Activated CD4-positive, alpha-beta T cell treated with anti-CD3 and anti-CD28 coated beads for 36 hours (primary cell): ENCODE data around the gene WNT9A. TPM values are rescaled to one million over a fixed set of nuclear protein-coding genes. Genes with fewer than 3 reads are reported as not detected.
A peak's percentile ranks its signal among the peaks of the same experiment; 100 is the strongest.

Experiments
- ATAC-seq: fragments of 200-7000 bp; cut with Tn5 transposase; one replicate; pipeline ENCODE4 v1.10.0; 2021; ENCODE audit warnings: mild to moderate bottlenecking, moderate library complexity
- CTCF ChIA-PET: fragments of 350-600 bp; sonication (Branson Sonifier 250); formaldehyde crosslinking; loops from one replicate; lab custom pipeline; 2021; ENCODE audit warnings: antibody characterized with exemption; lab: Charles Lee
- POLR2A ChIA-PET: fragments of 350-600 bp; sonication (Branson Sonifier 250); formaldehyde crosslinking; loops from one replicate; lab custom pipeline; 2021; ENCODE audit warnings: antibody characterized with exemption, inconsistent platforms; lab: Charles Lee
- DNase-seq: peaks from one replicate; pipeline ENCODE4 v3.0.0-alpha.2; 2020
- H3K27ac Mint-ChIP-seq: one replicate; pipeline ENCODE4 v1.8.0; 2021; ENCODE audit warnings: mixed read lengths
- H3K27me3 Mint-ChIP-seq: one replicate; pipeline ENCODE4 v1.8.0; 2021; ENCODE audit warnings: mixed read lengths
- H3K36me3 Mint-ChIP-seq: one replicate; pipeline ENCODE4 v1.8.0; 2021; ENCODE audit warnings: low read depth, mixed read lengths
- H3K4me1 Mint-ChIP-seq: one replicate; pipeline ENCODE4 v1.8.0; 2021; ENCODE audit warnings: mixed read lengths
- H3K4me3 Mint-ChIP-seq: one replicate; pipeline ENCODE4 v1.8.0; 2021; ENCODE audit warnings: mild to moderate bottlenecking, moderate library complexity, mixed read lengths
- H3K9me3 Mint-ChIP-seq: one replicate; pipeline ENCODE4 v1.8.0; 2021; ENCODE audit warnings: low read depth, mixed read lengths
- intact Hi-C, 2 experiments: fragments of 100-400 bp; cut with DNase I in 1 of 2; cut with micrococcal nuclease in 1 of 2; formaldehyde crosslinking; loops; one replicate each; pipeline versions ENCODE4 v1.14.2 to v1.15.1; 2022 to 2024; cut with DNase I, micrococcal nuclease
- total RNA-seq, 2 experiments: library from RNA; stranded (reverse); gene quantifications; one replicate each; pipeline ENCODE4 v1.2.3, GENCODE V29; 2021

WNT9A gene
- total RNA-seq, 2 experiments from 2014 or later, result 0.04 TPM; not detected in 1

DNA sequence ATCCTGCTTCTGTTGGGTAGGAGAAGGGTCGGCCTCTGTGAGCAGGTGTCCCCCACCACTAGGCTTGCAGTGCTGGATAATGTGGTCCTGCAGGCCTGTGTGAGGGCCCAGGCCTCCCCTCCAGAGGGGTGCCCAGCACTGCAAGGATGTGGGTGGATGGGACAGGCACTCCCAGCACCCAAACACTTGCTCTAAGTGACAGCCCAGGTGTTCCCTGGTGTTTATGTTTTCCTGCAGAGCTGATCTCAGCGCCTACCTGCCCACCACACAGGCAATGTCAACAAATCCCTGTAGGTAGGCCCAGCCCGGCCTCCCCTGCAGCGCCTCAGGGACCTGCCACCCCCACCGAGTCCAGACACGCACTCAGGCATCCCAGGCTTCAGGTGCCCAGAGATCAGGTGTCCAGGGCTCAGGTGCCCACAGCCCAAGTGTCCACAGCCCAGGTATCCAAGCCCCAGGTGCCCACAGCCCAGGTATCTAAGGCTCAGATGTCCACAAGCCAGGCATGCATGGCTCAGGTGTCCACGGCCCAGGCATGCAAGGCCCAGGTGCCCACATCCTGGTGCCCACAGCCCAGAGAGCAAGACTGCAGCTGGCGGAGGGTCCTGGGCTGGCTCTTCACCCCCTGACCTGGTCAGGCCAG lies 59.2 kb downstream of the WNT9A start:
- H3K9me3 Mint-ChIP-seq, result no peaks in the 10 kb centered on the region
- H3K4me3 Mint-ChIP-seq, result no peak overlapping the region
- ATAC-seq (no peak), DNase-seq (no peak)
- ChIA-PET POLR2A (no interaction called here), CTCF (interaction anchor here (1.6 kb wide), 1 partner anchor 18 kb away, joined by 4 read pairs; no protein-coding TSS in a partner anchor)
- peaks cover 28% of the 10 kb centered on the region for H3K4me1 Mint-ChIP-seq
- no peaks in the 10 kb centered on the region for H3K27me3 Mint-ChIP-seq
- intact Hi-C loops, result no loop called here
- no peaks in the 10 kb centered on the region for H3K36me3 Mint-ChIP-seq
- H3K27ac Mint-ChIP-seq, result no peak overlapping the region

DNA sequence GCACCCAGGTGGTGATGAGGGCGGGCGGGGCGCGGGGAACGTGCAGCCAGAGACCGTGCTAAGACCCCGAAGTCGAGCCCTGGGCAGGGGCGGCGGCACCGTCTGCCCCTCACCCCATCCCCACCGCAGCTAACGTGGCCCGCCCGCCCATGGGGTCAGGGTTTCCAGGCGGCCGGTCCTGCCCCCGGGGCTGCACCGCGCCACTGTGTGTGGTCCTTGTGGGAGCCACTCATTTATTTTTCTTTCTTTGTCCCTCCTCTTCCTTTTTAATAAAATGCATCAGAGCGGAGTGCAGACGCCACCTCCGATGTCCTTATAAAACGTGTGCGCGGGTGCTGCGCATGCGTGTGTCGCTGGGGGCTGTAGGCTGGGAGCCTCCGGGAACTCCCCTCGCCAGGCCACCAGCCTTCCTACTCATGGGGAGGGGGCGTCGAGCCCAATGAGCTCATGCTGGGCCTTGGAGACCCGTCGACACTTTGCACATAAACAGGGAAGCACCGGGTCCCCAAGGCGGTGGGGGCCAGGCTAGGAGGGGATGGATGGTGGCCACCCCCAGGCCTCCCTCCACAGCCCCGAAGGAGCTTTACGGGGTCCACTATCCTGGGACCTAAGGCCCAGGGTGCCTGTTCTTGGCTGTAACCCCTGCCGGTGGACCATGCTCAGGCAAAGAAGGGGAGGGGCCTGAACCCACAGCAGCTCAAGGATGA lies 59.9 kb downstream of the WNT9A start:
- H3K36me3 Mint-ChIP-seq, result no peaks in the 10 kb centered on the region
- H3K9me3 Mint-ChIP-seq, result no peaks in the 10 kb centered on the region
- CTCF ChIA-PET, result interaction anchor here (1.6 kb wide), 1 partner anchor 17 kb away, joined by 4 read pairs; no protein-coding TSS in a partner anchor
- intact Hi-C loops, result loop anchor here in 1 of 2 experiments (1.0 kb wide), 1 partner anchor 100 kb away; no protein-coding TSS in a partner anchor
- no peaks in the 10 kb centered on the region for H3K27me3 Mint-ChIP-seq
- peaks cover 32% of the 10 kb centered on the region for H3K4me1 Mint-ChIP-seq
- H3K27ac Mint-ChIP-seq, result peak overlapping the region; percentile 55
- no peak for ATAC-seq
- POLR2A ChIA-PET, result no interaction called here
- no peak for DNase-seq
- no peak overlapping the region for H3K4me3 Mint-ChIP-seq

DNA sequence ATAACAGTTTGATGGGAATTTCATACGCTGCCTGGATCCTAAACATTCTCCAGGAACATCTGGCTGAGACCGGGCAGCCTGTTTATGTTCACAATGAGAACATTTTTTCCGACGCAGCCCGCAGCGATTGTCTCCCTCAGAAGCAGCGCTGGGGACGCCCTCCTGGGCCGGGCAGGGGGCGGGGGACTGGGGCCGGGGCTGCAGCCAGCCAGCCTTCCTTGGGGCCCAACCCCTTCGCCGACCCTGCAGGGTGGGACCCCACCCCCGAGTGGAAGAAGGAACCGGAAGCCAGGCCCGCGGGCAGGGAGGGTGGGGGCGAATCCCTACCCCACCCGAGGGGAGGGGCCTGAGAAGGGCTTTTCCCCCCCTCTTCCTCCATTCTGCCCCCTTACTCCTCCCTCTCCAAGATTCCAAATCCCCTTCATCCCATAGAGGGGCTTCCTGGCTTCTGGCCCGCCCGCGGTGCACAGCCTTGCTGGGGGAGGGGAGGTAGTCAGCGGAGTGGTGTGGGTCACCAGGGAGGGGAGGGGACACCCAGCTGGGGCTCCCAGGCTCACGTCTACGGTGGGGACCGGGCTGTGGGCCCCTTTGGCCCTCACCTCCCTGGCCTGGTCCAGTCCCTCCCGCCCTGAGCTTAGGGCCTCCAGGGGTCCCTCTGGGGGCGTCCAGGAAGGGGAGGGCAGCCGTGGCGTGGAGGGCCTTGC lies 60.6 kb downstream of the WNT9A start:
- ChIA-PET CTCF (interaction anchor here (1.6 kb wide), 1 partner anchor 17 kb away, joined by 4 read pairs; no protein-coding TSS in a partner anchor), POLR2A (no interaction called here)
- DNase-seq (peak; percentile 59), ATAC-seq (peak; percentile 42)
- Mint-ChIP-seq H3K27ac (peak overlapping the region; percentile 37), H3K36me3 (no peaks in the 10 kb centered on the region), H3K4me1 (peaks cover 32% of the 10 kb centered on the region), H3K9me3 (no peaks in the 10 kb centered on the region), H3K27me3 (no peaks in the 10 kb centered on the region), H3K4me3 (no peak overlapping the region)
- intact Hi-C loops, result loop anchor here in 1 of 2 experiments (1.0 kb wide), 1 partner anchor 99 kb away; no protein-coding TSS in a partner anchor

DNA sequence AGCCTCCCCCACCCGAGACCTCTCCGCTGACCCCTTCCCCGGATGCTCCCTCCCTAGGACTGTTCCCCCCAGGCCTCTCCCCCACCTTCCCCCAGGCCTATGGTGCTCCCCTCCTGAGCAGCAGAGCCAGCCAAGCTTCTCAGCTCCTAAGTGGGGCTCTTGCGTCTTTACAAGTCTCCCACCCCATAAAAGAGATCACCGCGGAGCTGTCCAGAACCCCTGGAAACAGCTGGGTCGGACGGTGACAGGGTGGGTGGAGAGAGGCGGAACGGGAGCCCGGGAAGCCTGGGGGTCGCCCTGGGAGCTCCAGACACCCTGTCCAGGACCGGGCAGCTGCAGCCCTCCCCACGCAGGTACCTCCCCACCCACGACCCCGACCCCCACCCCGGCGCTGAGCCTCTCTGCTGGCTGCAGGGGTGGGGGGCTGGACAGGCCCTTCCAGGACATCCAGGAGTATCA lies 61.2 kb downstream of the WNT9A start:
- no peaks in the 10 kb centered on the region for H3K9me3 Mint-ChIP-seq
- H3K4me1 Mint-ChIP-seq, result peaks cover 32% of the 10 kb centered on the region
- ChIA-PET CTCF (no interaction called here), POLR2A (no interaction called here)
- no peaks in the 10 kb centered on the region for H3K27me3 Mint-ChIP-seq
- no peak for ATAC-seq
- no peaks in the 10 kb centered on the region for H3K36me3 Mint-ChIP-seq
- H3K27ac Mint-ChIP-seq, result peak overlapping the region; percentile 37
- no peak overlapping the region for H3K4me3 Mint-ChIP-seq
- intact Hi-C loops, result no loop called here
- DNase-seq, result no peak

DNA sequence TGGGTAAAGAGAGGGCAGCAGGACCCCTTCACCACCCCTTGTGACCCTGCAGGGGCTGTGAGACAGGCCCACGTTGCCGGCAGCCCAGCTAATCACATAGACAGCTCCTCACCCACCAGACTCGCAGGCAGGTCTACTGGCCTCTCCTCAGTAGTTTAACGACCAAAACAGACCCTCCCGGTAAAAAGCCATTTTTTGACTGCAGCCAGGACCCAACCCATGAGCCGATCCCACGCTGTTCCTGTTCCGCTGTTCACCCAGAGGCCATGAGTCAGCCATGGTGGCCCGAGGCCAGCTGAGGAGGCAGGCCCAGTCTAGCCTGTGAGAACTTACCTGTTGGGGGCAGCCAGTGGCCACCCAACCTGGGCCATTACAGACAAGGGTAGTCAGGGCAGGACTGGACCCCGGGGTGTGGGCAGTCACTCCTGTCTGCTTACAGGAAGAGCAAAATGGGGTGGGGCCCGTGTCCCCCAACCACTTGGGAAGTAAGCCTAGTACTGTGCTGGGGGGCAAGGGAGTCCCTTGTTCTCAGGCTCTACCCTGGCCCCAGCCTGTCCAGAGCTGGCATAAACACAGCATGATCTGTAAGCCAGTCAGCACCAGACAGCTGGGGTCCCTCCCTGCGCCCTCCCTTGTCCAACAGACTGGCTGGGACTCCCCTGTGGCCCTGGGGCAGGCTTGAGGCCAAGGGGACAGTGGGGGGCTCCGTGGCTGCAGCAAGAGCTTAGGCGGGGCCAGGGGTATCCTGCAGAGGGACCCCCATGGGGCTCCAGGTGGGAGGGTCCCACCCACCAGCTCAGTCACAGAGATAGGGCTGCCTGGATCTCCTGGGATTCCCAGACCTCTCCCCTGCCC lies 61.9 kb downstream of the WNT9A start:
- peak overlapping the region; percentile 78 for H3K27ac Mint-ChIP-seq
- no peaks in the 10 kb centered on the region for H3K9me3 Mint-ChIP-seq
- peak overlapping the region; percentile 4 for H3K4me3 Mint-ChIP-seq
- ChIA-PET POLR2A (no interaction called here), CTCF (interaction anchor here (0.7 kb wide), 1 partner anchor 37 kb away, joined by 3 read pairs; no protein-coding TSS in a partner anchor)
- H3K4me1 Mint-ChIP-seq, result peaks cover 32% of the 10 kb centered on the region
- no peaks in the 10 kb centered on the region for H3K27me3 Mint-ChIP-seq
- peak; percentile 40 for DNase-seq
- intact Hi-C loops, result no loop called here
- H3K36me3 Mint-ChIP-seq, result no peaks in the 10 kb centered on the region
- ATAC-seq, result peak; percentile 30

DNA sequence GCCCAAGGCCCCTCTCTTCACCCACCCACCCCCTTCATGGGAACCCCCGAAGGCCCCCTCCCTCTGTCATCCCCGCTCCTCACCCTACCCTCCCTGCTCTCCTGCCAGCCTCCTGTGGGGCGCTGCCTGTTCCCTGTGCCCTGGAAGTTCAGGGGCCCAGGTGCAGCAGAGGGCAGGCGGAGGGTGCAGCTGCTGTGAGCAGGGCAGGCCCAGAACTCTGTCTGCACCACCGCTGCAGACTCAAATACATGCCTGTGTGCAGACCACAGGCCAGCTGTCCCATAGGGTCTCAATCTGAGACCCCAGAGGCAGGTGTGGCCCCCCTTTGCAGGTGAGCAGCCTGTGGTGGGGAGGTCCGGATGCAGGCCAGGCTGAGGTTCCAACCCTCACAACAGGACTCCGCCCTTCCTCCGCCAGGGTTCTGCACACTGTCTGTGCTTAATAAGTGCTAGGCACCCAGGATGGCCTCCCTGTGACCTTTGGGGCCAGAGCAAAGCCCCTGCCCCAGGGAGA lies 62.5 kb downstream of the WNT9A start:
- no peaks in the 10 kb centered on the region for H3K9me3 Mint-ChIP-seq
- H3K4me3 Mint-ChIP-seq, result peak overlapping the region; percentile 4
- peaks cover 32% of the 10 kb centered on the region for H3K4me1 Mint-ChIP-seq
- no peaks in the 10 kb centered on the region for H3K27me3 Mint-ChIP-seq
- ATAC-seq (peak; percentile 50), DNase-seq (peak; percentile 32)
- H3K36me3 Mint-ChIP-seq, result no peaks in the 10 kb centered on the region
- H3K27ac Mint-ChIP-seq, result peak overlapping the region; percentile 78
- POLR2A ChIA-PET, result no interaction called here
- intact Hi-C loops, result no loop called here
- CTCF ChIA-PET, result interaction anchor here (0.7 kb wide), 1 partner anchor 36 kb away, joined by 3 read pairs; no protein-coding TSS in a partner anchor

DNA sequence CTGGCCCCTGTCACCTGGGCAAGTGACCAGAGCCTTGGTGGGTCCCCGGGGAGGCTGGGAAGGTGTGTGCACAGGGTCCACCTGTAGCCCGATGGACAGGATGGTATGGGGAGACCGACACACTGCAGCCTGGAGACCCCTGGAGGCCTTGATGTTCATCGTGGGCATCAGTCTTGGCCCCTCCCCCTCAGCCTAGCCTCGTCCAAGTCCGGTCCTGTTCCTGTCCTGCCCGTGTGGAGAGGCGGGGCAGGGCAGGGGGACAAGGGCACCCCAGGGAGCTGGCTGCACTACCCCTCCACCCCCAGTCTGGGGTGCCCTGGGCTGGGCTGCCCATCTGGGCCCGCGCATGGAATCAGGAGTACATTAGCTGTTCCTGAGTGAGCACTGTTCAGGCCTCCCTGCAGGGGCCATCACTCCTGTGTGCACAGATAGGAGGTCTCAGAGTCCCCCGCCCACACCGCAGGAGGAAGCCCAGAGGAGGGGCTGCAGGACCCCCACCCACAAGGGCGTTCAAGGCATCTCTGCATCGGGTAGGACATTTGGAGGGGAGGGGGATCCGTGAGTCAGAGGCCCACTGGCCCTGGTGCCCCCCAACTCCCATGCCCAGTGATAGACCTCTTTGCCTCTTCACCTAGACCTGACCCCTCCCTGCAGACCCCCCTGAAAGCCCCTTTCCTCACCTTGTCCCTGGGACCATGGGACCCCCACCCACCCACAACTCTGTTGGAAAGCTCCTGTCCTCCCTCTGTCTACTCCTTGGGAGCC lies 63.2 kb downstream of the WNT9A start:
- intact Hi-C loops, result no loop called here
- POLR2A ChIA-PET, result no interaction called here
- Mint-ChIP-seq H3K4me3 (no peak overlapping the region), H3K27me3 (no peaks in the 10 kb centered on the region), H3K9me3 (no peaks in the 10 kb centered on the region), H3K4me1 (peaks cover 32% of the 10 kb centered on the region), H3K36me3 (no peaks in the 10 kb centered on the region), H3K27ac (no peak overlapping the region)
- DNase-seq (no peak), ATAC-seq (no peak)
- CTCF ChIA-PET, result no interaction called here

DNA sequence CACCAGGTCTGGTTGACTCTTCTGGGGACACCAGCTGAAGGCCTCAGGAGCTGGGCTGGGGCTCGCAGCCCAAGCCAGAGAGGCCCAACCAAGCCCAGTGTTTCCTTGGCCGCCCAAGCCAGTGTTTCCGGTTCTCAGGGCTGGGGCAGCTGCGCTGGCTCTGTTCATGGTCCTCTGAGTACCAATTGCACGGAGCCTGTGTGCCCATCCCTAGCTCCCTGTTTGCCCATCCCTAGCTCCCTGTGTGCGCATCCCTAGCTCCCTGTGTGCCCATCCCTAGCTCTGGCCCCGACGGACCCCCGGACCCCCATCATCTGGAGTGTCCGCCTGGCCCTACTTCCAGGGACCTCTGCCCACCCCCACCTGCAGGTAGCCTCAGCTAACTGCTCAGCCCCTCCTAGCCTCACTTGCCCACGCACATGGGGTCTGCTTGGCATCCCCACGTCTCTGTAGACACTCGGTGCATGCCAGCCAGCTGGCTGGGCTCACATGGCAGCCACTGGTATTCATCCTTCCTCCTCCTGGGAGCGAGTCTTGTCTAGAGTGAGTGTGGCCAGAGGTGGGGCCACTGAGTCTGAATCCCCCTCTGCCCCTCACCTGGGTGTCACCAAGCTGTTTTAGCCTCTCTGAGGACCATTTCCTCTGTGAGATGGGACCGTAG lies 64.0 kb downstream of the WNT9A start:
- no peak for DNase-seq

DNA sequence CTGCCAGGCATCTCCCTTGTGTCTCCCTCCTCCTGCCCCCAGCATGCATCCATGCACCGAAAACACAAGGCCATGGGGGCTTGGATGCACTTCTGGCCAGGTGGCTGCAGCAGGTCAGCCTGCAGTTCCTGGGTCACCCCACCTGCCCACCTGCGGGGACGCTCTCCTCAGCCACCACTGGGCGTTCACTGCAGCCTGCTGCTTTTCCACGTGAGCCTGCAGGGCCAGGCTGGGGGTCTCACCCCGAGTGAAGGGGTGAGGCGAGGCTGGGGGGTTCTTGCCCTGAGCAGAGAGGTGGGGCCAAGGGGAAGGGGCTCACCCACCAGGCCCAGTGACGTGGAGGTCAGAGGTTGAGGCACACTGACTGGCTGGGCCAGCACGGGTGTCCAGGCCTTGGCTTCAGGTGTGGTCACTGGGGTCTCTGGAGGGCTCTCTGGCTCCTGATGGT lies 64.6 kb downstream of the WNT9A start:
- intact Hi-C loops, result no loop called here
- Mint-ChIP-seq H3K4me1 (peaks cover 32% of the 10 kb centered on the region), H3K27ac (no peak overlapping the region), H3K27me3 (no peaks in the 10 kb centered on the region), H3K9me3 (no peaks in the 10 kb centered on the region), H3K36me3 (no peaks in the 10 kb centered on the region), H3K4me3 (no peak overlapping the region)
- ATAC-seq, result no peak
- ChIA-PET POLR2A (no interaction called here), CTCF (interaction anchor here (0.7 kb wide), 1 partner anchor 153 kb away, joined by 3 read pairs; no protein-coding TSS in a partner anchor)
- DNase-seq, result no peak

More for the DNA sequence above, 64.0 kb downstream of the WNT9A start:
- Mint-ChIP-seq H3K9me3 (no peaks in the 10 kb centered on the region), H3K27me3 (no peaks in the 10 kb centered on the region), H3K4me1 (peaks cover 32% of the 10 kb centered on the region), H3K4me3 (no peak overlapping the region), H3K27ac (no peak overlapping the region), H3K36me3 (no peaks in the 10 kb centered on the region)
- intact Hi-C loops, result no loop called here
- ATAC-seq, result no peak
- POLR2A ChIA-PET, result no interaction called here
- CTCF ChIA-PET, result no interaction called here
